Measurements from ENCODE around the gene NTM.

The NTM gene

DNA sequence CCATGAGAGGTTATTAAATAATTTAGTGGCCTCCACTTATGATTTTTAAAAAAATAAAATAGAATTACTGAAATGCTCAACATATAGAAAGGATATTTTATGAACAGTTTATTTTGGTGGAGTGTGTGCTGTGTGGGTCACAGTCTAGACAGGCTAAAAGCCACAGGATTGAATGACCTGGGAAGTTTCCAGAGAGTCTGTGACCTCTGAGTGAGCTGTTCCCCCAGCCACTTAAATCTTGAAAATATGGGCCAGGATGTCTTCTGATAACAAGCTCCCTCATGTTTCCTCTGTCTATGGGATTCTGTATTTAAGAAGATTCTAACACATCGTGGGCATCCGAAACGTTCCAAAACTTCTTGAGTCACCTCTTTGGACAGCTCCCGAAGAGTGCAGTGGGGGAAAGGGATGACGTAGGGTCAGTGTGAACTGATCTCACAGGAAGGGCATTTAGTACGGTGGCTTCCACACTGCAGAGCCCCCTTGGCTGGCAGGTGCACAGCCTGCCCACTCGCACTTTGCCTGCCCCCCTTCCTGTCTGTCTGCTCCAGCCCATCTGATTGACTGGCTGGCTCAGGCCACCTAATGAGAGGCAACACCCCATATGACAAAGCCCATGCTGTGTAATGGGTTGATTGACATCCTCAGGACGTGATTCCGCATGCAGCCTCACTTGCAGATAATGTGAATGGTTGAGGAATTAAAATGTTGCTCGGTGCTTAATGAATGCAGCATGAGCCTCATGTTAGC is 97.4 kb downstream of the NTM start:
- Histone ChIP-seq H3K9ac (ENCODE audit: insufficient read length) (no peak overlapping the region), H3K9me3 (ENCODE audit: low read depth, low read length) (no peaks in the 10 kb centered on the region), H3K36me3 (ENCODE audit: insufficient read depth, low read length) (no peaks in the 10 kb centered on the region), H3K4me3 (no peak overlapping the region), H3K27ac (no peak overlapping the region)
- DNase-seq (ENCODE audit: low read depth, low spot score), result no peak
- TF ChIP-seq FOXP2 (optimal IDR thresholded peaks at IDR 0.05; ENCODE audit: control extremely low read depth, extremely low read length, insufficient read depth) (no peak), POLR2AphosphoS5 (IDR thresholded peaks at IDR 0.05; ENCODE audit: borderline replicate concordance, low read depth, low read length) (no peak), EZH2 (IDR thresholded peaks at IDR 0.05) (no peak)

DNA sequence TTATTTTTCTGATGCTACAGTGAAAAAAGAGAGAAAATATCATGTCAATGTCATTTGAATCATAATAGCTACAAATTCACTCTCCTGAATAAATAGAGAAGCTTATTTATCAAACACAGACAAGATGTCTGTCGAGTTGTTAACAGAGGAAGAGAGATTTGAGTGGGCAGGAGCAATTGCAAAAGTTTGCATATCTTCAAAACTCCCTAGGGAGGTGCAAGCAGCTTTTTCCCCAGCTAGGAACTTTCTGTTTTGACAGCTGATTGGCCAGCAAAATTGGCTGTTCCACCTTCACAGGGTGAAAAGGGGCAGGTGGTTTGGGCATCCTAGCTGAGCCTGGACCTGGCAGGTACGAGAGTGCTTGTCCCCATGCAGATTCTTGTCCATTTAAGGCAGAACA is 98.2 kb downstream of the NTM start:
- Histone ChIP-seq H3K9ac (ENCODE audit: insufficient read length) (no peak overlapping the region), H3K27ac (no peak overlapping the region), H3K9me3 (ENCODE audit: low read depth, low read length) (no peaks in the 10 kb centered on the region), H3K4me3 (no peak overlapping the region), H3K36me3 (ENCODE audit: insufficient read depth, low read length) (no peaks in the 10 kb centered on the region)
- TF ChIP-seq POLR2AphosphoS5 (IDR thresholded peaks at IDR 0.05; ENCODE audit: borderline replicate concordance, low read depth, low read length) (no peak), FOXP2 (optimal IDR thresholded peaks at IDR 0.05; ENCODE audit: control extremely low read depth, extremely low read length, insufficient read depth) (no peak), EZH2 (IDR thresholded peaks at IDR 0.05) (no peak)
- no peak for DNase-seq (ENCODE audit: low read depth, low spot score)

- no peaks in the 10 kb centered on the region for H3K36me3 ChIP-seq (ENCODE audit: insufficient read depth, low read length)
- H3K27ac ChIP-seq, result no peak overlapping the region
- no peak for DNase-seq (ENCODE audit: low read depth, low spot score)
- H3K9me3 ChIP-seq (ENCODE audit: low read depth, low read length), result no peaks in the 10 kb centered on the region
- no peak overlapping the region for H3K4me3 ChIP-seq
- no peak overlapping the region for H3K9ac ChIP-seq (ENCODE audit: insufficient read length)
- no peak for TF ChIP-seq FOXP2 (optimal IDR thresholded peaks at IDR 0.05; ENCODE audit: control extremely low read depth, extremely low read length, insufficient read depth)
- TF ChIP-seq POLR2AphosphoS5 (IDR thresholded peaks at IDR 0.05; ENCODE audit: borderline replicate concordance, low read depth, low read length), result no peak
- TF ChIP-seq EZH2 (IDR thresholded peaks at IDR 0.05), result no peak
These were observed 100.0 kb downstream of the NTM start for GRCh38 chr11:131470216-131470925.

- Histone ChIP-seq H3K27ac (no peak overlapping the region), H3K9ac (ENCODE audit: insufficient read length) (no peak overlapping the region), H3K4me3 (no peak overlapping the region), H3K36me3 (ENCODE audit: insufficient read depth, low read length) (no peaks in the 10 kb centered on the region), H3K9me3 (ENCODE audit: low read depth, low read length) (no peaks in the 10 kb centered on the region)
- DNase-seq (ENCODE audit: low read depth, low spot score), result no peak
- TF ChIP-seq FOXP2 (optimal IDR thresholded peaks at IDR 0.05; ENCODE audit: control extremely low read depth, extremely low read length, insufficient read depth) (no peak), EZH2 (IDR thresholded peaks at IDR 0.05) (no peak)
These were observed 101.6 kb downstream of the NTM start for GRCh38 chr11:131471976-131472375.

DNA sequence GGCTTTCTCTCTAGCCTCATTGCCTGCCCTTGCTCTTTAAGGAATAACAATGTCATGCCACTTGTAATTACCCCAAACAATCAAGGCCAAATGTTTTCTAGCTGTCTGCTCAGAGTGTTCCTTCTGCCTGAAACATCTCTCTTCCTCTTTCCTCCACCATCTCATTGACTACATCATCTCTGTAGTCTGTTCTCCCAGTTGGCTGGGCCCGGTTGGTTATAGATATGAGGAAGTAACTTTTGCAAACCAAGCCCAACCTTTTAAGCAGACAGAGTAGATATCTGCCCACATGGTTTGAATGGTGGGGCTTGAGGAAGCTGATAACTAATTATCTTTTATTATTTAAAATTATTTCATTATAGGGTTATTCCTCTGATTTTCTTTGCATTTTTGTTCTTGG is 104.5 kb downstream of the NTM start:
- H3K4me3 ChIP-seq, result no peak overlapping the region
- no peak for TF ChIP-seq EZH2 (IDR thresholded peaks at IDR 0.05)
- TF ChIP-seq FOXP2 (optimal IDR thresholded peaks at IDR 0.05; ENCODE audit: control extremely low read depth, extremely low read length, insufficient read depth), result no peak
- no peak for TF ChIP-seq POLR2AphosphoS5 (IDR thresholded peaks at IDR 0.05; ENCODE audit: borderline replicate concordance, low read depth, low read length)
- H3K9me3 ChIP-seq (ENCODE audit: low read depth, low read length), result no peaks in the 10 kb centered on the region
- no peak overlapping the region for H3K27ac ChIP-seq
- H3K9ac ChIP-seq (ENCODE audit: insufficient read length), result no peak overlapping the region
- H3K36me3 ChIP-seq (ENCODE audit: insufficient read depth, low read length), result no peaks in the 10 kb centered on the region
- no peak for DNase-seq (ENCODE audit: low read depth, low spot score)

- no peak overlapping the region for H3K9ac ChIP-seq (ENCODE audit: insufficient read length)
- no peaks in the 10 kb centered on the region for H3K9me3 ChIP-seq (ENCODE audit: low read depth, low read length)
- no peak overlapping the region for H3K27ac ChIP-seq
- H3K36me3 ChIP-seq (ENCODE audit: insufficient read depth, low read length), result no peaks in the 10 kb centered on the region
- TF ChIP-seq EZH2 (IDR thresholded peaks at IDR 0.05) (no peak), FOXP2 (optimal IDR thresholded peaks at IDR 0.05; ENCODE audit: control extremely low read depth, extremely low read length, insufficient read depth) (no peak), POLR2AphosphoS5 (IDR thresholded peaks at IDR 0.05; ENCODE audit: borderline replicate concordance, low read depth, low read length) (no peak)
- no peak for DNase-seq (ENCODE audit: low read depth, low spot score)
- H3K4me3 ChIP-seq, result no peak overlapping the region
These were observed 105.9 kb downstream of the NTM start for GRCh38 chr11:131476266-131476665.

- DNase-seq (ENCODE audit: low read depth, low spot score), result no peak
- H3K4me3 ChIP-seq, result no peak overlapping the region
- H3K9me3 ChIP-seq (ENCODE audit: low read depth, low read length), result no peaks in the 10 kb centered on the region
- no peaks in the 10 kb centered on the region for H3K36me3 ChIP-seq (ENCODE audit: insufficient read depth, low read length)
- H3K27ac ChIP-seq, result no peak overlapping the region
- no peak for TF ChIP-seq POLR2AphosphoS5 (IDR thresholded peaks at IDR 0.05; ENCODE audit: borderline replicate concordance, low read depth, low read length)
- no peak for TF ChIP-seq EZH2 (IDR thresholded peaks at IDR 0.05)
- TF ChIP-seq FOXP2 (optimal IDR thresholded peaks at IDR 0.05; ENCODE audit: control extremely low read depth, extremely low read length, insufficient read depth), result no peak
- no peak overlapping the region for H3K9ac ChIP-seq (ENCODE audit: insufficient read length)
These were observed 107.9 kb downstream of the NTM start for GRCh38 chr11:131478341-131478740.

DNA sequence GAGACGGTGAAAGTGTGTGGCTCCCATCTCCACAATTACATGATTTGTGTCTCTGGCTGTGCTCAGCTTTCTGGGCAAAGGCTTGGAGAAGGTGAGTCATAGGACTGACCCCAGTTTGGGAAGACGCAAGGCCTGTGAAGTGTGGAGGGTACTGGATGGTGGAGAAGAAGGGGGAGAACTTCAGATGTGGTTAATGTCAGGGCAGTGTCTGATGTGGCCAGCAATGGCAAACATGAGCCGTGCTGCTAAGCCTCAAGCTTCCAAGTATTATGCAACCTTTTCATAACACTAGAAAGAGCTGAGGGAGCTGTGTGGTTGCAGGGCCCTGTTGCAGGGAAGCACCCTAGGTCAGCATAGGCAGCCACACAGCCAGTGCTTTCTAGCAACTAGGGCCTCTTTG is 110.9 kb downstream of the NTM start:
- DNase-seq (ENCODE audit: low read depth, low spot score), result no peak
- no peak for TF ChIP-seq FOXP2 (optimal IDR thresholded peaks at IDR 0.05; ENCODE audit: control extremely low read depth, extremely low read length, insufficient read depth)
- TF ChIP-seq POLR2AphosphoS5 (IDR thresholded peaks at IDR 0.05; ENCODE audit: borderline replicate concordance, low read depth, low read length), result no peak
- no peak for TF ChIP-seq EZH2 (IDR thresholded peaks at IDR 0.05)
- no peak overlapping the region for H3K9ac ChIP-seq (ENCODE audit: insufficient read length)
- H3K36me3 ChIP-seq (ENCODE audit: insufficient read depth, low read length), result no peaks in the 10 kb centered on the region
- H3K27ac ChIP-seq, result no peak overlapping the region
- H3K9me3 ChIP-seq (ENCODE audit: low read depth, low read length), result no peaks in the 10 kb centered on the region
- no peak overlapping the region for H3K4me3 ChIP-seq
